GM23338 (cell line): ENCODE measurements around the gene LLGL2. TPM values are rescaled to one million over a fixed set of nuclear protein-coding genes. Genes with fewer than 3 reads are reported as not detected.

Source experiments
- ATAC-seq: fragments of 200-7000 bp; cut with Tn5 transposase; 3 replicates; pipeline ENCODE4 v1.9.1; 2020
- DNase-seq: peaks from one replicate; pipeline ENCODE4 v3.0.0-alpha.2; 2015; ENCODE audit warnings: low spot score
- H2AFZ ChIP-seq: fragments of 200-600 bp; sonication (generic); 2 replicates; pipeline ENCODE4 v1.8.0; 2016; ENCODE audit warnings: antibody characterized with exemption, mild to moderate bottlenecking, moderate library complexity
- H3F3A ChIP-seq: fragments of 200-600 bp; sonication (generic); replicated peaks from 2 replicates; pipeline ENCODE4 v1.8.0; 2017; ENCODE audit warnings: antibody characterized with exemption, mixed run types, low read depth
- H3K27ac ChIP-seq: fragments of 200-600 bp; sonication (generic); 2 replicates; pipeline ENCODE4 v1.6.1; 2016; ENCODE audit warnings: low read depth
- H3K27me3 ChIP-seq: fragments of 200-600 bp; sonication (generic); 2 replicates; pipeline ENCODE4 v1.8.0; 2016; ENCODE audit warnings: mild to moderate bottlenecking, mixed run types, moderate library complexity; ENCODE audit not compliant: insufficient read depth
- H3K36me3 ChIP-seq: fragments of 200-600 bp; sonication (generic); 2 replicates; pipeline ENCODE4 v1.8.0; 2016; ENCODE audit warnings: mild to moderate bottlenecking; ENCODE audit not compliant: insufficient read depth
- H3K4me1 ChIP-seq: fragments of 200-600 bp; sonication (generic); 2 replicates; pipeline ENCODE4 v1.8.0; 2016; ENCODE audit warnings: mild to moderate bottlenecking, moderate library complexity; ENCODE audit not compliant: insufficient read depth
- H3K4me2 ChIP-seq: fragments of 200-600 bp; sonication (generic); 2 replicates; pipeline ENCODE4 v1.7.1; 2017; ENCODE audit warnings: mixed run types
- H3K4me3 ChIP-seq: fragments of 200-600 bp; sonication (generic); 2 replicates; pipeline ENCODE4 v1.6.1; 2016; ENCODE audit warnings: mixed run types
- H3K79me2 ChIP-seq: fragments of 200-600 bp; sonication (generic); replicated peaks from 2 replicates; pipeline ENCODE4 v1.8.0; 2017; ENCODE audit warnings: mild to moderate bottlenecking; ENCODE audit not compliant: insufficient read depth
- H3K9me2 ChIP-seq: fragments of 200-600 bp; sonication (generic); 2 replicates; pipeline ENCODE4 v1.8.0; 2017; ENCODE audit not compliant: insufficient read depth
- H4K20me1 ChIP-seq: fragments of 200-600 bp; sonication (generic); replicated peaks from 2 replicates; pipeline ENCODE4 v1.8.0; 2017; ENCODE audit warnings: mild to moderate bottlenecking; ENCODE audit not compliant: insufficient read depth
- H3K27ac Mint-ChIP-seq: 2 replicates; pipeline ENCODE4 v1.8.0; 2020; ENCODE audit warnings: inconsistent platforms, mild to moderate bottlenecking, moderate library complexity, mixed read lengths
- H3K27me3 Mint-ChIP-seq: 3 replicates; pipeline ENCODE4 v1.8.0; 2022; ENCODE audit warnings: low read depth, mild to moderate bottlenecking, moderate library complexity, mixed read lengths, inconsistent platforms; ENCODE audit not compliant: insufficient read depth, poor library complexity
- H3K36me3 Mint-ChIP-seq: 3 replicates; pipeline ENCODE4 v1.8.0; 2021; ENCODE audit warnings: low read depth, mild to moderate bottlenecking, inconsistent platforms, moderate library complexity, mixed read lengths
- H3K4me1 Mint-ChIP-seq: 3 replicates; pipeline ENCODE4 v1.8.0; 2020; ENCODE audit warnings: mild to moderate bottlenecking, inconsistent platforms, mixed read lengths
- H3K4me3 Mint-ChIP-seq: 3 replicates; pipeline ENCODE4 v1.8.0; 2021; ENCODE audit warnings: moderate library complexity, mild to moderate bottlenecking, inconsistent platforms, mixed read lengths
- H3K9me3 Mint-ChIP-seq: 3 replicates; pipeline ENCODE4 v1.8.0; 2020; ENCODE audit warnings: moderate library complexity, mild to moderate bottlenecking, inconsistent platforms, mixed read lengths
- CTCF ChIP-seq, 2 experiments: fragments of 200-600 bp in 1 of 2; sonication (generic) in 1 of 2; conservative IDR thresholded peaks; 2 replicates each; pipeline versions ENCODE4 v1.5.1 to v1.6.1; 2016 to 2017; ENCODE audit warnings: antibody characterized with exemption in 2 of 2, low read depth in 2 of 2, mild to moderate bottlenecking in 2 of 2, moderate library complexity in 1 of 2
- EZH2 ChIP-seq: fragments of 200-600 bp; sonication (generic); IDR thresholded peaks from one replicate; pipeline ENCODE4 v1.8.0; 2017; ENCODE audit warnings: antibody characterized with exemption, mild to moderate bottlenecking, low read depth; ENCODE audit not compliant: unreplicated experiment
- EZH2phosphoT487 ChIP-seq: fragments of 200-600 bp; sonication (generic); IDR thresholded peaks from one replicate; pipeline ENCODE4 v1.8.1; 2018; ENCODE audit warnings: antibody characterized with exemption; ENCODE audit not compliant: unreplicated experiment
- JUNB ChIP-seq: IDR thresholded peaks from one replicate; pipeline ENCODE4 v1.6.1; 2016; ENCODE audit warnings: antibody characterized with exemption; ENCODE audit not compliant: unreplicated experiment
- NANOG ChIP-seq: IDR thresholded peaks from 2 replicates; pipeline ENCODE4 v1.6.1; 2016; ENCODE audit warnings: antibody characterized with exemption, borderline replicate concordance
- POLR2AphosphoS5 ChIP-seq: IDR thresholded peaks from 2 replicates; pipeline ENCODE4 v1.6.1; 2016; ENCODE audit warnings: antibody characterized with exemption, low read depth
- REST ChIP-seq: IDR thresholded peaks from one replicate; pipeline ENCODE4 v1.6.1; 2018; ENCODE audit warnings: antibody characterized with exemption; ENCODE audit not compliant: unreplicated experiment
- ZNF114 ChIP-seq: fragments of 250-450 bp; sonication (Bioruptor Pico); IDR thresholded peaks from 2 replicates; pipeline ENCODE4 v1.5.0; 2020; ENCODE audit warnings: mild to moderate bottlenecking, moderate library complexity
- ZNF331 ChIP-seq: fragments of 250-450 bp; sonication (Bioruptor Pico); IDR thresholded peaks from 2 replicates; pipeline ENCODE4 v1.5.0; 2020; ENCODE audit warnings: low read depth, mild to moderate bottlenecking, moderate library complexity
- ZNF462 ChIP-seq: fragments of 250-450 bp; sonication (Bioruptor Pico); IDR thresholded peaks from 2 replicates; pipeline ENCODE4 v1.5.0; 2020; ENCODE audit warnings: mild to moderate bottlenecking, moderate library complexity
- polyA plus RNA-seq: library from polyadenylated mRNA; unstranded; fragments of >200 nt; fragmentation: Nextera tagmentation; extraction: Ambion mirVana; gene quantifications from 2 replicates; pipeline ENCODE4 v1.2.1, GENCODE V29; 2016
- total RNA-seq: library from RNA; depleted of rRNA; stranded (reverse); fragments of >200 nt; shearing (Covaris generic); gene quantifications from 2 replicates; pipeline ENCODE4 v1.2.3, GENCODE V29; 2014

The LLGL2 gene
- total and polyA plus RNA-seq, 2 experiments from 2014 or later = 62.5 to 78.5 TPM

DNA sequence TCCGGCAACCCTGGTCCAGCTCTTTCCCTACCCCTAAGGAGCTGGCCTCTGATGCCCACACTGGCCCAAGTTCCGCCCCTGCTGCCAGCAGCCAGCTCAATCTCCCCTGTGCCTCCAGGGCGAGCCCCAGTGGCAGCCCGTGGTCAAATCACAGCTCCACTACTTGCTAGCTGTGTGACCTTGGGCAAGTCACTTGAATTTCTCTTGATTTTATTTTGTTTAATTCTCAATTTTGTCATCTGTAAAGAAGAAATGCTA lies 20.4 kb upstream of the LLGL2 start (continued):
- no peak for TF ChIP-seq ZNF462 (CRISPR knock-in tag)
- no peak for TF ChIP-seq CTCF (conservative IDR thresholded peaks at IDR 0.05; ENCODE audit: low read depth in 2 of 2)
- no peak for TF ChIP-seq EZH2
- TF ChIP-seq ZNF114 = no peak
- no peak for TF ChIP-seq EZH2phosphoT487
- no peak for TF ChIP-seq ZNF331 (CRISPR knock-in tag)
- TF ChIP-seq NANOG = no peak
- TF ChIP-seq JUNB = no peak

DNA sequence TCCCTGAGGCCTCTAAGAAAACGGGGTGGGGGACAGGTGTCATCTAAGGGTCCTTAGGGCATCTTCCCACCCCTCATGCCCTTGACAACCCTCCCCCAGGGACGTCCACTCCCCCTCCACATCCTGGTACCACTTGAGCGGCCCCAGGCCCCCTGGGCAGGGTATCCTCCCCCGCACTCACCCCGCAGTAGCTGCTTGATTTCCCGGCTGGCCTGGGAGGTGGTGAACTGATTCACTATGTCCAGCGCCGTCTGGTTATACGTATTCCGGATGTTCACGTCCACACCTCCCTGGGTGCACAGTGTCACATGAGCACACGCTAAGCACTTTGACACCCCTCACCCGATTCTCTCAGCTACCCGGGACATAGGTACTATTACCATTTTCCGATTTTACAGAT lies 19.9 kb upstream of the LLGL2 start:
- Mint-ChIP-seq H3K27me3 (peaks cover 7% of the 10 kb centered on the region), H3K4me1 (no peaks in the 10 kb centered on the region; the same call in 2 of the 3 replicates), H3K9me3 (no peaks in the 10 kb centered on the region), H3K27ac (no peak overlapping the region), H3K36me3 (peaks cover 10% of the 10 kb centered on the region; the same call in 2 of the 3 replicates), H3K4me3 (no peak overlapping the region)
- Histone ChIP-seq H3K27me3 (no peaks in the 10 kb centered on the region), H3K4me2 (no peak overlapping the region), H4K20me1 (no peaks in the 10 kb centered on the region), H3K36me3 (no peaks in the 10 kb centered on the region), H3K79me2 (no peaks in the 10 kb centered on the region), H3F3A (no peaks in the 10 kb centered on the region), H2AFZ (no peak overlapping the region), H3K4me3 (no peak overlapping the region), H3K4me1 (no peaks in the 10 kb centered on the region), H3K9me2 (no peaks in the 10 kb centered on the region), H3K27ac (no peak overlapping the region)
- DNase-seq (no peak), ATAC-seq (no peak)
- TF ChIP-seq ZNF331 (CRISPR knock-in tag) (no peak), EZH2phosphoT487 (no peak), POLR2AphosphoS5 (no peak), REST (no peak), CTCF (conservative IDR thresholded peaks at IDR 0.05; ENCODE audit: low read depth in 2 of 2) (no peak)
